ENCODE measurements around the gene OSBPL6. TPM values are rescaled to one million over a fixed set of nuclear protein-coding genes. Genes with fewer than 3 reads are reported as not detected.

The OSBPL6 gene
- total and polyA plus RNA-seq, 10 of the 15 experiments (the other 5 are each of a cell fraction or from before 2014, with no cell fraction given): 0.01 to 0.08 (median 0.03) TPM; not detected in 5

DNA sequence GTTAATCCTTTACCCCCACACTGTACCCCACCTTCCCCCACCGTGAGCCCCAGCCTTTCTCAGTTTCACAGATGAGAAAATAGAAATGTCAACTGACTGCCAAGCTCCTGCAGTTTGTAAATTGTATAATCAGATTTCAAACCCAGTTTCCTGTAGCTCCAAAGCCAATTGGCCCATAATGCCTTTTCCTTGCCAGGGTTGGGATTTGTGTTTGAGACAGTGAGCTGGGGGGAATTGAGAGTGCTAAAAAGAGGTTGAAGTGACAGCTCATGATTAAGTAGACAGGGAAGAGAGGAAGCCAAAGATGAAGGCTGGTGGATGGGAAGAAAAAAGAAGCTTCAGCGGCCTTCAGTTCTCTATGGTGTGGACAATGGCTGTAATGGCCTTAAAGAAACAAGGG is 10.7 kb downstream of the OSBPL6 start:
- Histone ChIP-seq H3K4me2 (ENCODE audit: control insufficient read depth, insufficient read depth) (no peak overlapping the region), H4K20me1 (ENCODE audit: control insufficient read depth, insufficient read depth) (no peaks in the 10 kb centered on the region), H2AFZ (ENCODE audit: control insufficient read depth, low read depth, low read length) (no peak overlapping the region), H3K27ac (ENCODE audit: control insufficient read depth, insufficient read depth) (no peak overlapping the region), H3K79me2 (ENCODE audit: control insufficient read depth, insufficient read depth, low read length) (no peaks in the 10 kb centered on the region), H3K4me3 (no peak overlapping the region), H3K4me1 (ENCODE audit: control insufficient read depth, insufficient read depth, low read length) (no peaks in the 10 kb centered on the region), H3K9ac (ENCODE audit: control insufficient read depth, insufficient read depth, low read length) (no peak overlapping the region), H3K27me3 (replicated peaks in 1 of 2; ENCODE audit: control insufficient read depth in 2 of 2, insufficient read depth in 2 of 2, low read length in 1 of 2) (no peaks in the 10 kb centered on the region), H3K9me3 (replicated peaks; ENCODE audit: control insufficient read depth, insufficient read depth, low read length) (no peaks in the 10 kb centered on the region), H3K36me3 (ENCODE audit: control insufficient read depth in 2 of 2, insufficient read depth in 2 of 2, low read length in 1 of 2) (no peaks in the 10 kb centered on the region)
- DNase-seq (ENCODE audit: low read depth, low spot score) (no peak), FAIRE-seq (no peak), ATAC-seq (no peak)
- ChIA-PET SMC1A (ENCODE audit: uncharacterized antibody, unreplicated experiment) (interaction anchor here (1.3 kb wide), 1 partner anchor 77 kb away, joined by 3 read pairs; no protein-coding TSS in a partner anchor), CTCF (interaction anchor here (1.4 kb wide), 1 partner anchor 214 kb away, joined by 3 read pairs; no protein-coding TSS in a partner anchor), RAD21 (ENCODE audit: unreplicated experiment) (no interaction called here), POLR2A (interaction anchor here (0.5 to 0.9 kb wide), 2 partner anchors 12 to 23 kb away, joined by 3 read pairs; no protein-coding TSS in a partner anchor)
- WGBS (ENCODE audit: insufficient coverage, insufficient replicate concordance, low lambda C conversion rate, missing lambda C conversion rate): 19% methylated on average over 2 of the region's 2 CpGs
- TF ChIP-seq SMARCA5 (IDR thresholded peaks at IDR 0.05) (no peak), ZBED1 (IDR thresholded peaks at IDR 0.05; ENCODE audit: borderline replicate concordance) (no peak), RAD21 (IDR thresholded peaks at IDR 0.05; ENCODE audit: insufficient read depth, low read depth, low read length) (no peak), EZH2 (IDR thresholded peaks at IDR 0.05; ENCODE audit: borderline replicate concordance, control insufficient read depth, low read depth, low read length) (no peak), ZNF217 (IDR thresholded peaks at IDR 0.05) (no peak), CHD2 (IDR thresholded peaks at IDR 0.05; ENCODE audit: borderline replicate concordance, low read depth, low read length) (no peak), SP1 (IDR thresholded peaks at IDR 0.05; ENCODE audit: low read depth, low read length) (no peak), EGR1 (IDR thresholded peaks at IDR 0.05; ENCODE audit: borderline replicate concordance in 1 of 2, low read depth in 2 of 2, low read length in 2 of 2) (no peak), TCF12 (IDR thresholded peaks at IDR 0.05; ENCODE audit: low read depth, low read length) (no peak), BACH1 (IDR thresholded peaks at IDR 0.05; ENCODE audit: borderline replicate concordance) (no peak), TCF7 (IDR thresholded peaks at IDR 0.05; ENCODE audit: borderline replicate concordance) (no peak)
- TF ChIP-seq, protein P1, sequence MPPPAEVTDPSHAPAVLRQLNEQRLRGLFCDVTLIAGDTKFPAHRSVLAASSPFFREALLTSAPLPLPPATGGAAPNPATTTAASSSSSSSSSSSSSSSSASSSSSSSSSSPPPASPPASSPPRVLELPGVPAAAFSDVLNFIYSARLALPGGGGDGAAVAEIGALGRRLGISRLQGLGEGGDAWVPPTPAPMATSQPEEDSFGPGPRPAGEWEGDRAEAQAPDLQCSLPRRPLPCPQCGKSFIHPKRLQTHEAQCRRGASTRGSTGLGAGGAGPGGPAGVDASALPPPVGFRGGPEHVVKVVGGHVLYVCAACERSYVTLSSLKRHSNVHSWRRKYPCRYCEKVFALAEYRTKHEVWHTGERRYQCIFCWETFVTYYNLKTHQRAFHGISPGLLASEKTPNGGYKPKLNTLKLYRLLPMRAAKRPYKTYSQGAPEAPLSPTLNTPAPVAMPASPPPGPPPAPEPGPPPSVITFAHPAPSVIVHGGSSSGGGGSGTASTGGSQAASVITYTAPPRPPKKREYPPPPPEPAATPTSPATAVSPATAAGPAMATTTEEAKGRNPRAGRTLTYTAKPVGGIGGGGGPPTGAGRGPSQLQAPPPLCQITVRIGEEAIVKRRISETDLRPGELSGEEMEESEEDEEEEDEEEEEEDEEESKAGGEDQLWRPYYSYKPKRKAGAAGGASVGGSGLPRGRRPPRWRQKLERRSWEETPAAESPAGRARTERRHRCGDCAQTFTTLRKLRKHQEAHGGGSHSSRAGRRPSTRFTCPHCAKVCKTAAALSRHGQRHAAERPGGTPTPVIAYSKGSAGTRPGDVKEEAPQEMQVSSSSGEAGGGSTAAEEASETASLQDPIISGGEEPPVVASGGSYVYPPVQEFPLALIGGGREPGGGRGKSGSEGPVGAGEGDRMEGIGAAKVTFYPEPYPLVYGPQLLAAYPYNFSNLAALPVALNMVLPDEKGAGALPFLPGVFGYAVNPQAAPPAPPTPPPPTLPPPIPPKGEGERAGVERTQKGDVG (CRISPR knock-in tag; IDR thresholded peaks at IDR 0.05): no peak
- TF ChIP-seq, protein P2, sequence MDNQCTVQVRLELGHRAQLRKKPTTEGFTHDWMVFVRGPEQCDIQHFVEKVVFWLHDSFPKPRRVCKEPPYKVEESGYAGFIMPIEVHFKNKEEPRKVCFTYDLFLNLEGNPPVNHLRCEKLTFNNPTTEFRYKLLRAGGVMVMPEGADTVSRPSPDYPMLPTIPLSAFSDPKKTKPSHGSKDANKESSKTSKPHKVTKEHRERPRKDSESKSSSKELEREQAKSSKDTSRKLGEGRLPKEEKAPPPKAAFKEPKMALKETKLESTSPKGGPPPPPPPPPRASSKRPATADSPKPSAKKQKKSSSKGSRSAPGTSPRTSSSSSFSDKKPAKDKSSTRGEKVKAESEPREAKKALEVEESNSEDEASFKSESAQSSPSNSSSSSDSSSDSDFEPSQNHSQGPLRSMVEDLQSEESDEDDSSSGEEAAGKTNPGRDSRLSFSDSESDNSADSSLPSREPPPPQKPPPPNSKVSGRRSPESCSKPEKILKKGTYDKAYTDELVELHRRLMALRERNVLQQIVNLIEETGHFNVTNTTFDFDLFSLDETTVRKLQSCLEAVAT (IDR thresholded peaks at IDR 0.05): no peak
- TF ChIP-seq, protein P3, sequence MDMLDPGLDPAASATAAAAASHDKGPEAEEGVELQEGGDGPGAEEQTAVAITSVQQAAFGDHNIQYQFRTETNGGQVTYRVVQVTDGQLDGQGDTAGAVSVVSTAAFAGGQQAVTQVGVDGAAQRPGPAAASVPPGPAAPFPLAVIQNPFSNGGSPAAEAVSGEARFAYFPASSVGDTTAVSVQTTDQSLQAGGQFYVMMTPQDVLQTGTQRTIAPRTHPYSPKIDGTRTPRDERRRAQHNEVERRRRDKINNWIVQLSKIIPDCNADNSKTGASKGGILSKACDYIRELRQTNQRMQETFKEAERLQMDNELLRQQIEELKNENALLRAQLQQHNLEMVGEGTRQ (IDR thresholded peaks at IDR 0.05; ENCODE audit: borderline replicate concordance, low read depth, low read length): no peak
- in situ Hi-C loops (cut with MboI): no loop called here
- intact Hi-C loops (cut with micrococcal nuclease; ENCODE audit: unreplicated experiment): no loop called here
- BruUV-seq (replicated peaks): no TSS peak
